CD8-positive, alpha-beta memory T cell (primary cell): ENCODE results near the gene RALGAPA2. TPM values are rescaled to one million over a fixed set of nuclear protein-coding genes. Genes with fewer than 3 reads are reported as not detected.

ENCODE experiments used
- CTCF ChIA-PET: fragments of 350-600 bp; sonication (Branson Sonifier 250); formaldehyde crosslinking; loops from one replicate; lab custom pipeline; 2021; ENCODE audit warnings: antibody characterized with exemption; lab: Charles Lee
- POLR2A ChIA-PET: fragments of 350-600 bp; sonication (Branson Sonifier 250); formaldehyde crosslinking; loops from one replicate; lab custom pipeline; 2021; ENCODE audit warnings: antibody characterized with exemption; lab: Charles Lee
- DNase-seq, 5 donors: peaks; one replicate each; pipeline versions ENCODE4 v3.0.0 to v3.0.0-alpha.2; 2020 to 2022; ENCODE audit warnings: mixed read lengths in 1 of 5
- H3K27ac ChIP-seq: one replicate; pipeline ENCODE4 v1.7.0; 2013; ENCODE audit warnings: low read depth, mild to moderate bottlenecking, low read length, moderate library complexity
- H3K27me3 ChIP-seq: 2 replicates; pipeline ENCODE4 v1.7.0; 2013; ENCODE audit warnings: low read length, mild to moderate bottlenecking; ENCODE audit not compliant: insufficient read depth, poor library complexity, severe bottlenecking
- H3K36me3 ChIP-seq: 2 replicates; pipeline ENCODE4 v1.7.0; 2013; ENCODE audit warnings: mild to moderate bottlenecking, low read length, moderate library complexity; ENCODE audit not compliant: insufficient read depth
- H3K4me1 ChIP-seq: 2 replicates; pipeline ENCODE4 v1.7.0; 2013; ENCODE audit warnings: mild to moderate bottlenecking, low read length, moderate library complexity; ENCODE audit not compliant: insufficient read depth
- H3K4me3 ChIP-seq: 2 replicates; pipeline ENCODE4 v1.7.0; 2013; ENCODE audit warnings: mild to moderate bottlenecking, low read length
- H3K9me3 ChIP-seq: 2 replicates; pipeline ENCODE4 v1.7.0; 2013; ENCODE audit warnings: mild to moderate bottlenecking, low read length
- H3K27ac Mint-ChIP-seq, 8 donors: one replicate each; pipeline ENCODE4 v1.8.0; 2020 to 2021; ENCODE audit warnings: mixed read lengths in 8 of 8, mild to moderate bottlenecking in 6 of 8, inconsistent platforms in 3 of 8, moderate library complexity in 3 of 8
- H3K27me3 Mint-ChIP-seq, 2 donors: one replicate each; pipeline ENCODE4 v1.8.0; 2020 to 2021; ENCODE audit warnings: mixed read lengths in 2 of 2, mild to moderate bottlenecking in 1 of 2, moderate library complexity in 1 of 2
- H3K36me3 Mint-ChIP-seq, 3 donors: one replicate each; pipeline ENCODE4 v1.8.0; 2020 to 2021; ENCODE audit warnings: mixed read lengths in 3 of 3, inconsistent platforms in 1 of 3, mild to moderate bottlenecking in 1 of 3
- H3K4me1 Mint-ChIP-seq, 3 donors: one replicate each; pipeline ENCODE4 v1.8.0; 2020 to 2021; ENCODE audit warnings: mixed read lengths in 3 of 3, inconsistent platforms in 1 of 3, mild to moderate bottlenecking in 1 of 3
- H3K4me3 Mint-ChIP-seq, 7 donors: one replicate each; pipeline ENCODE4 v1.8.0; 2020 to 2021; ENCODE audit warnings: mixed read lengths in 7 of 7, mild to moderate bottlenecking in 6 of 7, moderate library complexity in 4 of 7, inconsistent platforms in 2 of 7
- H3K9me3 Mint-ChIP-seq, 5 donors: one replicate each; pipeline ENCODE4 v1.8.0; 2020 to 2022; ENCODE audit warnings: mixed read lengths in 5 of 5, mild to moderate bottlenecking in 3 of 5, moderate library complexity in 2 of 5, inconsistent platforms in 1 of 5
- polyA plus RNA-seq: library from polyadenylated mRNA; unstranded; fragments of 300-500 nt; fragmentation: Illumina TruSeq; gene quantifications from one replicate; pipeline ENCODE4 v1.2.3, GENCODE V29; 2021
- total RNA-seq, 2 experiments: library from RNA; stranded (reverse); gene quantifications; one replicate each; pipeline ENCODE4 v1.2.3, GENCODE V29; 2021

The RALGAPA2 gene
- total and polyA plus RNA-seq, 3 experiments from 2014 or later, result 7.4 to 14.5 (median 13.4) TPM

- Histone ChIP-seq H3K36me3 (no peaks in the 10 kb centered on the region), H3K27me3 (no peaks in the 10 kb centered on the region), H3K27ac (peak overlapping the region; percentile 63), H3K4me1 (peaks cover 7% of the 10 kb centered on the region), H3K9me3 (no peaks in the 10 kb centered on the region), H3K4me3 (peak overlapping the region; percentile 69)
- ChIA-PET POLR2A (interaction anchor here (0.6 kb wide), 1 partner anchor 15 kb away, joined by 3 read pairs; no protein-coding TSS in a partner anchor), CTCF (no interaction called here)
- peaks cover 28 to 40% (median 37%) of the 10 kb centered on the region in 3 donors for H3K4me1 Mint-ChIP-seq
- peak in 3 of 5 donors; percentile 1 to 45 (median 5) for DNase-seq
- H3K9me3 Mint-ChIP-seq, result no peaks in the 10 kb centered on the region
- peak overlapping the region; percentile 90 to 98 (median 96) for H3K27ac Mint-ChIP-seq
- peaks cover 0 to 4% of the 10 kb centered on the region in 2 donors for H3K27me3 Mint-ChIP-seq
- H3K4me3 Mint-ChIP-seq, result peak overlapping the region; percentile 86 to 98 (median 96)
- peaks cover 0 to 7% (median 3%) of the 10 kb centered on the region in 3 donors for H3K36me3 Mint-ChIP-seq
Observed at GRCh38 chr20:20712004-20712473, 405 bp downstream of the RALGAPA2 start.

- peak in 4 of 5 donors; percentile 14 to 58 (median 25) for DNase-seq
- no peaks in the 10 kb centered on the region for H3K9me3 ChIP-seq
- H3K4me3 ChIP-seq, result peak overlapping the region; percentile 69
- peaks cover 7% of the 10 kb centered on the region for H3K4me1 ChIP-seq
- Mint-ChIP-seq H3K36me3 (peaks cover 0 to 7% (median 5%) of the 10 kb centered on the region in 3 donors), H3K4me3 (peak overlapping the region; percentile 86 to 96 (median 94)), H3K9me3 (no peaks in the 10 kb centered on the region), H3K27ac (peak overlapping the region; percentile 84 to 98 (median 96)), H3K27me3 (peaks cover 0 to 4% of the 10 kb centered on the region in 2 donors), H3K4me1 (peaks cover 31 to 44% (median 43%) of the 10 kb centered on the region in 3 donors)
- CTCF ChIA-PET, result no interaction called here
- POLR2A ChIA-PET, result no interaction called here
- H3K27ac ChIP-seq, result no peak overlapping the region
- H3K27me3 ChIP-seq, result no peaks in the 10 kb centered on the region
- no peaks in the 10 kb centered on the region for H3K36me3 ChIP-seq
Observed at GRCh38 chr20:20711413-20711812, 1.0 kb downstream of the RALGAPA2 start.

- no peaks in the 10 kb centered on the region for H3K27me3 Mint-ChIP-seq
- peak overlapping the region; percentile 84 to 98 (median 96) for H3K27ac Mint-ChIP-seq
- H3K4me3 ChIP-seq, result peak overlapping the region; percentile 69
- peaks cover 35 to 48% (median 46%) of the 10 kb centered on the region in 3 donors for H3K4me1 Mint-ChIP-seq
- no peaks in the 10 kb centered on the region for H3K9me3 ChIP-seq
- peaks cover 0 to 7% (median 5%) of the 10 kb centered on the region in 3 donors for H3K36me3 Mint-ChIP-seq
- H3K27ac ChIP-seq, result no peak overlapping the region
- no peaks in the 10 kb centered on the region for H3K36me3 ChIP-seq
- POLR2A ChIA-PET, result no interaction called here
- H3K4me1 ChIP-seq, result peaks cover 7% of the 10 kb centered on the region
- peak overlapping the region; percentile 86 to 96 (median 94) for H3K4me3 Mint-ChIP-seq
- H3K27me3 ChIP-seq, result no peaks in the 10 kb centered on the region
- no peaks in the 10 kb centered on the region for H3K9me3 Mint-ChIP-seq
- DNase-seq, result peak in 2 of 5 donors; percentile 20 to 22
- CTCF ChIA-PET, result no interaction called here
Observed at GRCh38 chr20:20710443-20711315, 1.8 kb downstream of the RALGAPA2 start.

- DNase-seq, result no peak
- Histone ChIP-seq H3K27me3 (no peaks in the 10 kb centered on the region), H3K4me1 (peaks cover 7% of the 10 kb centered on the region), H3K4me3 (no peak overlapping the region), H3K27ac (no peak overlapping the region), H3K9me3 (no peaks in the 10 kb centered on the region), H3K36me3 (no peaks in the 10 kb centered on the region)
- Mint-ChIP-seq H3K4me1 (peaks cover 35 to 51% (median 46%) of the 10 kb centered on the region in 3 donors), H3K27me3 (peaks cover 0 to 1% of the 10 kb centered on the region in 2 donors), H3K36me3 (peaks cover 0 to 7% (median 5%) of the 10 kb centered on the region in 3 donors), H3K9me3 (no peaks in the 10 kb centered on the region), H3K4me3 (peak overlapping the region in 5 of 7 donors; percentile 75 to 96 (median 94)), H3K27ac (peak overlapping the region in 6 of 8 donors; percentile 7 to 98 (median 96))
- ChIA-PET CTCF (no interaction called here), POLR2A (no interaction called here)
Observed at GRCh38 chr20:20709887-20710286, 2.6 kb downstream of the RALGAPA2 start.

- H3K4me3 Mint-ChIP-seq, result peak overlapping the region in 1 of 7 donors; percentile 35
- DNase-seq, result no peak
- Histone ChIP-seq H3K36me3 (no peaks in the 10 kb centered on the region), H3K4me1 (peaks cover 4% of the 10 kb centered on the region), H3K27me3 (no peaks in the 10 kb centered on the region), H3K27ac (no peak overlapping the region), H3K4me3 (no peak overlapping the region), H3K9me3 (no peaks in the 10 kb centered on the region)
- peaks cover 37 to 59% (median 49%) of the 10 kb centered on the region in 3 donors for H3K4me1 Mint-ChIP-seq
- H3K36me3 Mint-ChIP-seq, result peaks cover 0 to 5% (median 0%) of the 10 kb centered on the region in 3 donors
- no peaks in the 10 kb centered on the region for H3K9me3 Mint-ChIP-seq
- H3K27ac Mint-ChIP-seq, result no peak overlapping the region
- POLR2A ChIA-PET, result no interaction called here
- CTCF ChIA-PET, result no interaction called here
- H3K27me3 Mint-ChIP-seq, result peaks cover 0 to 1% of the 10 kb centered on the region in 2 donors
Observed at GRCh38 chr20:20706285-20706684, 6.2 kb downstream of the RALGAPA2 start.

- Mint-ChIP-seq H3K27me3 (peaks cover 0 to 1% of the 10 kb centered on the region in 2 donors), H3K27ac (peak overlapping the region in 2 of 8 donors; percentile 2 to 24), H3K36me3 (peaks cover 0 to 4% (median 2%) of the 10 kb centered on the region in 3 donors), H3K9me3 (peaks cover 0 to 3% (median 0%) of the 10 kb centered on the region in 5 donors), H3K4me1 (peaks cover 24 to 45% (median 42%) of the 10 kb centered on the region in 3 donors), H3K4me3 (peak overlapping the region in 1 of 7 donors; percentile 5)
- Histone ChIP-seq H3K27ac (no peak overlapping the region), H3K27me3 (no peaks in the 10 kb centered on the region), H3K4me3 (no peak overlapping the region), H3K9me3 (no peaks in the 10 kb centered on the region), H3K36me3 (no peaks in the 10 kb centered on the region), H3K4me1 (no peaks in the 10 kb centered on the region)
- DNase-seq, result no peak
- ChIA-PET POLR2A (no interaction called here), CTCF (no interaction called here)
Observed at GRCh38 chr20:20702330-20703245, 9.9 kb downstream of the RALGAPA2 start.

GRCh38 chr20:20699917-20700316 lies 12.5 kb downstream of the RALGAPA2 start:
- ChIA-PET POLR2A (no interaction called here), CTCF (no interaction called here)
- Histone ChIP-seq H3K36me3 (no peaks in the 10 kb centered on the region), H3K4me3 (no peak overlapping the region), H3K9me3 (no peaks in the 10 kb centered on the region), H3K4me1 (peaks cover 4% of the 10 kb centered on the region), H3K27me3 (no peaks in the 10 kb centered on the region), H3K27ac (no peak overlapping the region)
- Mint-ChIP-seq H3K27me3 (no peaks in the 10 kb centered on the region), H3K27ac (no peak overlapping the region), H3K4me1 (peaks cover 22 to 50% (median 46%) of the 10 kb centered on the region in 3 donors), H3K9me3 (peaks cover 0 to 3% (median 0%) of the 10 kb centered on the region in 5 donors), H3K36me3 (peaks cover 0 to 4% (median 0%) of the 10 kb centered on the region in 3 donors), H3K4me3 (no peak overlapping the region)
- DNase-seq, result no peak
